ENCODE results near the gene DRAM1. TPM values are rescaled to one million over a fixed set of nuclear protein-coding genes. Genes with fewer than 3 reads are reported as not detected.

Gene DRAM1
- polyA plus RNA-seq, 1 donor (not counting 4 experiments of a cell fraction or from before 2014, with no cell fraction given), result 21.7 TPM

DNA sequence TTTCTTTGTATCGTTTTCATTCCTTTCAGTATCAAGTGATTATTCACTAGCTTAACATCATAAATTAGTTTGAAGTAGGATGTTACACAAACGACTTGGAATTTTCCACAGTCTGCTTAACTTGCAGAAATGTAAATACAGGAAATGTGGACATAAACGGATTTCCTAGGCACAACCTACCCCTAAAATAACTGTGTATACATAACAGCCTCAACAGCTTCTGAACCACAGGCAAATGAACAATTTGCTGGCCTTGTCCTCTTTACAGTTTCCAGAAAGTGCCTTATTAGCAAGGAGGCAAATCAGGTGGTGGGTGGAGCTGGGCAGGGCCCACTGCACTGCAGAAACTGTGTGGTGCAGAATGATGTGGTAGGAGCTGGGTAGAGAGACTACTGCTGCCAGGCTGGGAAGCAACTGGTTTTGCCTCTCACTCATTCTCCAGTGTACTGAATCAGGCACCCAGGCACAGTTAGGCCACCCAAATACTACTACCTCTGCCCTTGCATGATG lies 14.1 kb downstream of the DRAM1 start:
- Histone ChIP-seq H3K9ac (ENCODE audit: control insufficient read depth, extremely low read depth, insufficient read depth, low read length) (no peak overlapping the region), H3K27ac (ENCODE audit: control insufficient read depth, insufficient read depth, low read length) (peak overlapping the region; percentile 17), H3K4me1 (ENCODE audit: control insufficient read depth, extremely low read depth, insufficient read depth, low read length) (peaks cover 20% of the 10 kb centered on the region), H3K9me1 (ENCODE audit: control insufficient read depth, extremely low read depth, insufficient read depth, low read length) (no peaks in the 10 kb centered on the region), H2AFZ (ENCODE audit: control insufficient read depth, low read length) (peak overlapping the region; percentile 50), H3K9me3 (ENCODE audit: control insufficient read depth, low read depth, low read length) (no peaks in the 10 kb centered on the region), H3K4me3 (ENCODE audit: control insufficient read depth in 2 of 3, extremely low read depth in 1 of 3, insufficient read depth in 2 of 3, low read depth in 1 of 3, low read length in 3 of 3) (no peak overlapping the region), H3K36me3 (ENCODE audit: control insufficient read depth in 2 of 2, extremely low read depth in 1 of 2, insufficient read depth in 2 of 2, low read length in 2 of 2) (no peaks in the 10 kb centered on the region), H3K79me2 (ENCODE audit: control insufficient read depth, insufficient read depth, low read length) (peaks cover 9% of the 10 kb centered on the region), H4K20me1 (ENCODE audit: control insufficient read depth, extremely low read depth, insufficient read depth, low read length) (no peaks in the 10 kb centered on the region), H3K4me2 (ENCODE audit: control insufficient read depth, extremely low read depth, insufficient read depth, low read depth, low read length) (peak overlapping the region; percentile 43), H3K27me3 (ENCODE audit: control insufficient read depth, extremely low read depth, insufficient read depth, low read length) (no peaks in the 10 kb centered on the region)
- FAIRE-seq (peak; percentile 52), DNase-seq (ENCODE audit: low read depth, low spot score) (no peak)
- dilution Hi-C loops (cut with MboI; ENCODE audit: extremely low pct_ligation_motif_present, low sequenced_read_pairs), result no loop called here
- TF ChIP-seq EZH2 (IDR thresholded peaks at IDR 0.05; ENCODE audit: low read length), result no peak

- Histone ChIP-seq H3K36me3 (ENCODE audit: control insufficient read depth in 2 of 2, extremely low read depth in 1 of 2, insufficient read depth in 2 of 2, low read length in 2 of 2) (no peaks in the 10 kb centered on the region), H3K9me3 (ENCODE audit: control insufficient read depth, low read depth, low read length) (no peaks in the 10 kb centered on the region), H3K27me3 (ENCODE audit: control insufficient read depth, extremely low read depth, insufficient read depth, low read length) (no peaks in the 10 kb centered on the region), H3K9ac (ENCODE audit: control insufficient read depth, extremely low read depth, insufficient read depth, low read length) (no peak overlapping the region), H2AFZ (ENCODE audit: control insufficient read depth, low read length) (no peak overlapping the region), H3K9me1 (ENCODE audit: control insufficient read depth, extremely low read depth, insufficient read depth, low read length) (no peaks in the 10 kb centered on the region), H3K4me3 (ENCODE audit: control insufficient read depth in 2 of 3, extremely low read depth in 1 of 3, insufficient read depth in 2 of 3, low read depth in 1 of 3, low read length in 3 of 3) (no peak overlapping the region), H3K79me2 (ENCODE audit: control insufficient read depth, insufficient read depth, low read length) (peaks cover 9% of the 10 kb centered on the region), H4K20me1 (ENCODE audit: control insufficient read depth, extremely low read depth, insufficient read depth, low read length) (no peaks in the 10 kb centered on the region), H3K4me1 (ENCODE audit: control insufficient read depth, extremely low read depth, insufficient read depth, low read length) (peaks cover 20% of the 10 kb centered on the region), H3K4me2 (ENCODE audit: control insufficient read depth, extremely low read depth, insufficient read depth, low read depth, low read length) (no peak overlapping the region), H3K27ac (ENCODE audit: control insufficient read depth, insufficient read depth, low read length) (no peak overlapping the region)
- FAIRE-seq (no peak), DNase-seq (ENCODE audit: low read depth, low spot score) (no peak)
- TF ChIP-seq, protein P1, sequence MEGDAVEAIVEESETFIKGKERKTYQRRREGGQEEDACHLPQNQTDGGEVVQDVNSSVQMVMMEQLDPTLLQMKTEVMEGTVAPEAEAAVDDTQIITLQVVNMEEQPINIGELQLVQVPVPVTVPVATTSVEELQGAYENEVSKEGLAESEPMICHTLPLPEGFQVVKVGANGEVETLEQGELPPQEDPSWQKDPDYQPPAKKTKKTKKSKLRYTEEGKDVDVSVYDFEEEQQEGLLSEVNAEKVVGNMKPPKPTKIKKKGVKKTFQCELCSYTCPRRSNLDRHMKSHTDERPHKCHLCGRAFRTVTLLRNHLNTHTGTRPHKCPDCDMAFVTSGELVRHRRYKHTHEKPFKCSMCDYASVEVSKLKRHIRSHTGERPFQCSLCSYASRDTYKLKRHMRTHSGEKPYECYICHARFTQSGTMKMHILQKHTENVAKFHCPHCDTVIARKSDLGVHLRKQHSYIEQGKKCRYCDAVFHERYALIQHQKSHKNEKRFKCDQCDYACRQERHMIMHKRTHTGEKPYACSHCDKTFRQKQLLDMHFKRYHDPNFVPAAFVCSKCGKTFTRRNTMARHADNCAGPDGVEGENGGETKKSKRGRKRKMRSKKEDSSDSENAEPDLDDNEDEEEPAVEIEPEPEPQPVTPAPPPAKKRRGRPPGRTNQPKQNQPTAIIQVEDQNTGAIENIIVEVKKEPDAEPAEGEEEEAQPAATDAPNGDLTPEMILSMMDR (optimal IDR thresholded peaks at IDR 0.05 in 1 of 3, IDR thresholded peaks at IDR 0.05 in 1 of 3, conservative IDR thresholded peaks at IDR 0.05 in 1 of 3; ENCODE audit: extremely low read depth in 1 of 3, insufficient read depth in 2 of 3, low read length in 3 of 3), result no peak
- no peak for TF ChIP-seq EZH2 (IDR thresholded peaks at IDR 0.05; ENCODE audit: low read length)
- dilution Hi-C loops (cut with MboI; ENCODE audit: extremely low pct_ligation_motif_present, low sequenced_read_pairs), result no loop called here
Measured at GRCh38 chr12:101892794-101893193, 15.4 kb downstream of the DRAM1 start.

DNA sequence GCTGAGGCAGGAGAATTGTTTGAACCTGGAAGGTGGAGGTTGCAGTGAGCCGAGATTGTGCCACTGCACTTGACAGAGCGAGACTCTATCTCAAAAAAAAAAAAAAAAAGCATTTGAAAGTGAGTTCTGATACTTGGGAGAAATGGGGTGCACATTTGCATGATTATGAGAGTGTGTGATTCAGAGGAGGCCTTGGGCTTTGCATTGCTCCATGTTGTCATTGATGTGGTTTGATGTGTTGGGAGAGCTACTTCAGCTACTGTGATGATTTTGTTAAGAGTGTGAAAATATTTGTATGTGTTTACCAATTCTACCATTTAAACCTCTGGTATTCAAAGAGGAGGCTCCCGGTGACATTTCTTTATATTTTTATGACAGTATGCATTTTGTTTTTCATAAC lies 24.4 kb downstream of the DRAM1 start:
- H2AFZ ChIP-seq (ENCODE audit: control insufficient read depth, low read length), result no peak overlapping the region
- H3K9ac ChIP-seq (ENCODE audit: control insufficient read depth, extremely low read depth, insufficient read depth, low read length), result no peak overlapping the region
- no peak overlapping the region for H3K27ac ChIP-seq (ENCODE audit: control insufficient read depth, insufficient read depth, low read length)
- no peaks in the 10 kb centered on the region for H3K27me3 ChIP-seq (ENCODE audit: control insufficient read depth, extremely low read depth, insufficient read depth, low read length)
- no peak for TF ChIP-seq EZH2 (IDR thresholded peaks at IDR 0.05; ENCODE audit: low read length)
- TF ChIP-seq, protein P1 (optimal IDR thresholded peaks at IDR 0.05 in 1 of 3, IDR thresholded peaks at IDR 0.05 in 1 of 3, conservative IDR thresholded peaks at IDR 0.05 in 1 of 3; ENCODE audit: extremely low read depth in 1 of 3, insufficient read depth in 2 of 3, low read length in 3 of 3), result no peak
- no peak overlapping the region for H3K4me3 ChIP-seq (ENCODE audit: control insufficient read depth in 2 of 3, extremely low read depth in 1 of 3, insufficient read depth in 2 of 3, low read depth in 1 of 3, low read length in 3 of 3)
- H3K36me3 ChIP-seq (ENCODE audit: control insufficient read depth in 2 of 2, extremely low read depth in 1 of 2, insufficient read depth in 2 of 2, low read length in 2 of 2), result peaks cover 0 to 8% of the 10 kb centered on the region in 2 experiments
- no peak for DNase-seq (ENCODE audit: low read depth, low spot score)
- H3K79me2 ChIP-seq (ENCODE audit: control insufficient read depth, insufficient read depth, low read length), result no peaks in the 10 kb centered on the region
- H3K9me3 ChIP-seq (ENCODE audit: control insufficient read depth, low read depth, low read length), result no peaks in the 10 kb centered on the region
- H4K20me1 ChIP-seq (ENCODE audit: control insufficient read depth, extremely low read depth, insufficient read depth, low read length), result no peaks in the 10 kb centered on the region
- dilution Hi-C loops (cut with MboI; ENCODE audit: extremely low pct_ligation_motif_present, low sequenced_read_pairs), result no loop called here
- H3K4me2 ChIP-seq (ENCODE audit: control insufficient read depth, extremely low read depth, insufficient read depth, low read depth, low read length), result no peak overlapping the region
- no peaks in the 10 kb centered on the region for H3K9me1 ChIP-seq (ENCODE audit: control insufficient read depth, extremely low read depth, insufficient read depth, low read length)
- H3K4me1 ChIP-seq (ENCODE audit: control insufficient read depth, extremely low read depth, insufficient read depth, low read length), result no peaks in the 10 kb centered on the region
- FAIRE-seq, result no peak

All from keratinocyte (primary cell).